Measurements from ENCODE around the gene POGLUT2. TPM values are rescaled to one million over a fixed set of nuclear protein-coding genes. Genes with fewer than 3 reads are reported as not detected.
A peak's percentile ranks its signal among the peaks of the same experiment; 100 is the strongest.
"Not testable (repeated sequence)": the region's sequence is repeated elsewhere in the genome, so short reads cannot be mapped to it uniquely, and the experiment has no call there.

The POGLUT2 gene
- total RNA-seq, 1 experiment from 2014 or later, result 26.1 TPM

DNA sequence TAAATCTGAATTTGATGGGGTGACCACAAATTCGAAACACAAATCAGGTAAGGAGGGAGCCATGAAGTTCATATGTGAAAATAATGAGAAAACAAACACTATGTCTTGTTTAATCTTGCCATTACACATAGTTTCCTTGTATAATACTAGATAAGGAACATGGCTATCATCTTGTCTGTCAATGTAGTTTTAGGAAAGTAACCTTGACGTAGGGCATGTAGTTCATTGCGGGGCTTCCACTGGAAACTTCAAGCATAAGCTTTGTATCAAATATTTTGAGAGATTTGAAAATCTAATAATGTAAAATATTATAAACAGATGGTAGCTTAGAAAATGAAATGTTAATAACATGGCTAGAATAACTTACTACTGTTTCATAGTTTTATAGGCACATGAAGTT is 8.9 kb upstream of the POGLUT2 start:
- DNase-seq (ENCODE audit: low read depth), result no peak

DNA sequence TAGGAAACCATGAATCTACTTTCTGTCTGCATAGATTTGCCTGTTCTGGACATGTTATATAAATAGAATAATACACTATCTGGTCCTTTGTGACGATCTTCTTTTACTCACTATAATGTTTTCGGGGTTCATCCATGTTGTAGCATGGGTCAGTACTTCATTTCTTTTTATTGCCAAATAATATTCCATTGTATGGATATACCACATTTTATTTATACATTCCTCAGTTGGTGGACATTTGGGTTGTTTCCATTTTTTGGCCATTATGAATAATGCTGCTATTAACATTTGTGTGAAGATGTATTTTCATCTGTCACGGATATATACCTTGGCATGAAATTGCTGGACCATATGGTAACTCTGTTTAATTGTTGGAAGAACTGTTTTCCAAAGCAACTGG is 6.9 kb upstream of the POGLUT2 start:
- no peak for DNase-seq (ENCODE audit: low read depth)

- DNase-seq (ENCODE audit: low read depth), result peak; percentile 76
Measured at GRCh38 chr13:102800145-102801041, 1.6 kb upstream of the POGLUT2 start.

DNA sequence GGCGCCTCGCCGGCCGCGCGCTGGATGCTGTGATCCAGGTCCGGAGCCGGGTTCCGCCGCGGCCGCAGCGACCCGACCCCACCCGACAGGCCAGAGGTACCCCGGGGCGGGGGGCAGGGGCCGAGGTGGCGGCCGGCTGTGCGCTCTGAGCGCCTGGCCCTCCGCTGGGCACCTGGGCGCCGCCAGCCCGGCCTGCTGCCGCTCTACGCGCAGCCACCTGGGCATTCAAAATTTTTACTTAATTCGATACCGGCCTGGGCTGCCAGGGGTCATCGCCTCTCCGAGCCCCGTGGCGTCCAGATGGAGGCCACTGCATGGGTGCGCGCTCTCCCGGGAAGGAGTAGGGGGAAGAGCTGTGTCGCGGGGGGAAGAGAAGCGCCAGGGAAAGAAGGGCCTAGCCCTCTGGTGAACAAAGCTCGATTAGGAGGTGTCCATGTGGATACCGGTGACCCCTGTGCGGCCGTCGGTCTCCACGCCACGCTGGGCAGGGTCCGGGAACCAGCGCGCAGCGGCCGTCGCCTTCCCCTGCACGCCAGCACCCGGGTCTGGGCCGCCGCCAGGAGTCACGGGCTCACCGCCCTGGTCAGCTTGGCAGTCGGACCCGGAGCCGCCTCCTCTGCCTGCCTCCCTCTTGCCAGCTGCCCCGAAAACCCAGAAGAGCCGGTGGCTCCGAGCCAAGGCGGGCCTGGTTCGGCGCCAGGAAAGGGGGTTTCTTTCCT is 809 bp upstream of the POGLUT2 start:
- peak; percentile 25 for DNase-seq (ENCODE audit: low read depth)

DNA sequence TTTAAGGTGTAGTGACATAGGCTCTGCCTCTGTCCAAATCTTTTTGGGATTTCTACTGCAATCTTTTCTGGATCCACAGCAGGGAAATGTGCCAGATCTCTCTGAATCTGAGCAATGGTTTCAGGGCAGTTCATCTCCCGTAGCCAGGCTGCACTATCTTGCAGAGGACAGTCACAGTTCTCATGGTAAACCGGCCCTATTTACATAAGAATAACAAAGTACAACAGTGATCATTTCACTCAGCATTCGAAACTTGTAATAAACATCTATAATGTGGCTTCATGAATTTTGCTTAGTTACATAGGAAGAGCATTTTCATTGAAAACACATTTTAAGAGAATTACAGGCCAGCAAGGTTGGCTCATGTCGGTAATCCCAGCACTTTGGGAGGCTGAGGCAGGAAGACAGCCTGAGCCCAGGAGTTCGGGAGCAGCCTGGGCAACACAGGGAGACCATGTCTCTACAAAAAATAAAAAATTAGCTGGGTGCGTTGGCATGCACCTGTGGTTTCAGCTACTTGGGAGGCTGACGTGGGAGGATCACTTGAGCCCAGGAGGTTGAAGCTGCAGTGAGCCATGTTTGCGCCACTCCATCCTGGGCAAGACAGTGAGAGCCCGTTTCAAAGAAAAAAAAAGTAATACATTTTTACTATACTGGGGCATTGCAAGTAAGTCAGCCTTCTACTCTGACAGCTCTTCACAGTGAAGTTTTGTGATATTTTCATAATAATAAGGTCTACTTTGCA is 5.0 kb downstream of the POGLUT2 start:
- DNase-seq (ENCODE audit: low read depth), result no peak

- no peak for DNase-seq (ENCODE audit: low read depth)
Measured at GRCh38 chr13:102792396-102792795, 6.4 kb downstream of the POGLUT2 start.

DNA sequence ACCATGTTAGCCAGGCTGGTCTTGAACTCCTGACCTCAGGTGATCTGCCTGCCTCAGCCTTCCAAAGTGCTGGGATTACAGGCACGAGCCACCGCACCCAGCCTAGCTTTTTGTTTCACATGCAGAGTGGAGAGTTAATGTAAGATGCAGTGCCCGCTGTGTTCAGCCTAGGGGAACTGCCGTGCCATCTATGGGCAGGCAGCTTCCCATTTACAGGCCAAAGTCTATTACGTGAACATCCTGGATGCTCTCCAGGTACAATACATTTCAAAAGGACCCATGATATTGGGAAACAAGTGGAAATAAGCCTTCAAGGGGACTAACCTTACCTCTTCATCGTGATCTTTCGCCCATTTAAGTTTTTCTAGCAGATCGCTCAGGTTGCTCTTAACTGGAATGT is 10.1 kb downstream of the POGLUT2 start:
- no peak for DNase-seq (ENCODE audit: low read depth)

DNA sequence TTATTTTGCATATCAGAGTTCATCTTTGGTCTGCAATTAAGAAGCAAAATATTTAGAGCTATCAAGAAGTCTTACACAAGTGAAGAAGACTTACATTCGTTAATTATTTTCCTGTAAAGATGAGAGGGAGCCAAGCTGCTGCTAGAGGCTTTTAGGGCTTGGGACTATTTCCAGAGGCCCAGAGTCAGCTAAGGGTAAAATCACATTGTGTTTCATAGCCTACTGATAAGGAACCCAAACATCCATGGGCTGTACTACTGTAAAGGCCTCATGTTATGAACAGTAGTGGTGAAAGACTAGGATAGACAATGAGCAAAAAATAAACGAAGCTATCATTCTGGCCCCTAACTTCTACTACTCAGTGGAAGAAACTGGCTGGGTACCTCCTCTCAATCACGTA is 14.3 kb downstream of the POGLUT2 start:
- DNase-seq (ENCODE audit: low read depth), result no peak

- no peak for DNase-seq (ENCODE audit: low read depth)
Measured at GRCh38 chr13:102781591-102781990, 17.2 kb downstream of the POGLUT2 start.

DNA sequence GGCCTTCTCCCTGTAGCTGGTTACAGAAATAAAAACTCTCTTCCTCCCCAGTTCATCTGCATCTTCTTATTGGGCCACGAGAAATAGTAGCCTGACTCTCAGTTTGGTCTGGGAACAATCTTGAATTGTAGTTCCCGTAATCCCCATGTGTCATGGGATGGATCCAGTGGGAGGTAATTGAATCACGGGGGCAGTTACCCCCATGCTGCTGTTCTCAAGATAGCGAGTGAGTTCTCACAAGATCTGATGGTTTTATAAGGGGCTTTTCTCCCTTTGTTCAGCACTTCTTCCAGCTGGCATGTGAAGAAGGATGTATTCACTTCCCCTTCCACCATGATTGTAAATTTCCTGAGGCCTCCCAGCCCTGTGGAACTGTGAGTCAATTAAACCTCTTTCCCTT is 18.1 kb downstream of the POGLUT2 start:
- DNase-seq (ENCODE audit: low read depth), result not testable (repeated sequence)

DNA sequence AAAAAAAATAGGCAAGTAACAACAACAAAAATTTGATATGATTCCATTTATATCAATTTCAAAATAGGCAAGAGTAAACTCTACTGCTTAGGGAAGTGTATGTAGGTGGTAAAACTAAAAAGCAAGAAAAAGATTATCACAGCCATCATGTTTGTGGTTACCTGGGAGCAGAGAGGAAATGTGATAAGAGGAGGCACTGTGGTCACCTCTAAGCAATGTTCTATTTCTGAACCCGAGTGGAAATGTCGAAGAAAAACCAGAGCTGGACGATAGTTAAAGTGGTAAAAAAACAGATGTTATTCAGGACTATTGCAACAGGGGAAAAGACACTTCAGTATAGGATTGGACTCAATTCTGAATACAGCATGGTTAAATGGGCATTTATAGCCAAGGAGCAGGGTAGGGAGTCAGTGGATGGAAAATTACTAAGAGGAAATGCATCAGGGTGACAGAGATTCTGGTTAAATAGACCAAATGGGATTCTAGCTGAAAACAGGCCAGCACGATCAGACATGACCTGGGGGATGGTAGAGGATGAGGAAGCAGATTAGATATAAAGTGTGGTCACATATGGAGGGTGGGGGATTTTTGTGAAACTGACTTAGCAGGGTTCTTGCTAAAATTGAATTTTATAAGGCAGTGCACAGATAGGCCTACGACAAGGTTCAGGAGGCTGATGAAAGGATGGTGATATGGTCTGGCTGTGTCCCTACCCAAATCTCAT is 19.2 kb downstream of the POGLUT2 start:
- peak; percentile 26 for DNase-seq (ENCODE audit: low read depth)

DNA sequence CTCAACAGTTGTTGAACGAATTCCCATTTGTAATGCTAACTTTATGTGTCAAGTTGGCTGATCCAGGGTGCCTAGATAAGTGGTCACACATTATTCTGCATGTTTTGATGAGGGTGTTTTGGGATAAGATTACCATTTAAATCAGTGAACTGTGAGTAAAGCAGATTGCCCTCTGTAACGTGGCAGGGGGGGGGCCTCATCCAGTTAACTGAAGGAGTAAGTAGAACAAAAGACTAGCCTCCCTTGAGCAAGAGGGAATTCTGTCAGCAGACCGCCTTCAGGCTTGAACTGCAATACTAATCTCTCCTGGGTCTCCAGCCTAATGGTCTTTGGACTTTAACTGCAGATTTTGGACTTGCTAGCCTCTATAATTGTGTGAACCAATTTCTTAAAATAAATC is 21.0 kb downstream of the POGLUT2 start:
- DNase-seq (ENCODE audit: low read depth), result no peak

GRCh38 chr13:102776271-102776670 is 22.5 kb downstream of the POGLUT2 start:
- no peak for DNase-seq (ENCODE audit: low read depth)

DNA sequence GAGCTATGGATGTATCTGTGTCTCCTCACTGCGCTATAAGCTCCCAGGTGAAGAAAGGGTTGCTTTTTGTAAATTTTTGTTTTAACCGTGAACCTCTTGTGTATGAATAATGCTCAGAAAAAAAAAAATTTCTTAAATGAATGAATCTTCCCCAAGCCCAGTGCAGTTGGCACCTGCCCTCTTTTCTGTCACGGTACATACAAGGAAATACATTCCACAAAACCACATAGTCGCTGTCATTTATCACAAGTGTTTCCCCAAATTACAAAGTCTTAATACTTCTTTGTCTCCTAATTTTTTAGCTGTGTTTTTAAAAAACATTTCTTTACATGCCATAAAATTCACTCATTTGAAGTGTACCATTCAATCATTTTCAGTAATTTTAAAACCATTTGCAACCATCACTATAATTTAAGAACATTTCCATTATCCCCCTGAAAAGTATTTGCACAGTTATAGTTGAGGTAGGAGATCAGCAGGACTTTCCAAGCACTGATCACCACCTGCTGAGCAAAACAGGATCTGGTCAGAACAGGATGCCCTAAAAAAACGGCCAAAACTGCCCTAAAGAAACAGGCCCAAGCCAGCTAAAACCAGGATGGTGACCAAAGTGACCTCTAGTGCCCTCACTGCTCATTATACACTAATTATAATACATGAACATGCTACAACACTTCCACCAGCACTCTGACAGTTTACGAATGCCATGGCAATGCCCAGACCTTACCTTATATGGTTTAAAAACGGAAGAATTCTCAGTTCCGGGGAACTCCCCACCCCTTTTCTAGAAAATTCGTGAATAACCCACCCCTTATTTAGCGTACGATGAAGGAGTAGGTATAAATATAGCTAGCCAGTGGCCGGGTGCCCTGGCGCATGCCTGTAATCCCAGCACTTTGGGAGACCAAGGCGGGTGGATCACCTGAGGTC is 23.9 kb downstream of the POGLUT2 start:
- DNase-seq (ENCODE audit: low read depth), result no peak

DNA sequence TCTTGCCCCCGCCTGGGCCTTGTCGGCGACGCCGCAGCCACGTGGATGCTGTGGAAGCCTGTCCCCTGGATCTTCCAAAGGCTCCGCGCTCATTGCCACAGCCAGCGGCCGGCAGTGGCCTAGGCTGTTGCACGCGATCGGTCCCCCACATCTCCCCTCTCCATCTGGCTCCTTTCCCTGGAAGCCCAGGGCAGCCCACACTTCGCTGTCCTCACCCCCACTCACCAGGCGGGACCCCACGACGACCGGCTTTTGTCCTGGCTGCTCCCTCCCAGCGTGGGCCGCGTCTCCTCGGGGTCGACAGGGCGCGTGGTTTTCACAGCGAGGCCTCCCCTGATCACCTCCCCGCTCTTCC is 24.6 kb downstream of the POGLUT2 start:
- DNase-seq (ENCODE audit: low read depth), result no peak

- peak; percentile 86 for DNase-seq (ENCODE audit: low read depth)
Measured at GRCh38 chr13:102773441-102774213, 25.1 kb downstream of the POGLUT2 start, which contains the start of gene TEX30. TEX30 (minus strand) TSS chr13:102773786; CDS start chr13:102770026, 3,760 bp downstream.

- DNase-seq (ENCODE audit: low read depth), result no peak
Measured at GRCh38 chr13:102772042-102772425, 26.7 kb downstream of the POGLUT2 start.

GRCh38 chr13:102771298-102772041 is 27.3 kb downstream of the POGLUT2 start:
- DNase-seq (ENCODE audit: low read depth), result no peak

- no peak for DNase-seq (ENCODE audit: low read depth)
Measured at GRCh38 chr13:102770435-102770834, 28.3 kb downstream of the POGLUT2 start.

All from HT1080 (cell line).